SK-N-SH treated with all-trans-retinoic acid at 6 μM for 48 hours (cell line): Measurements from ENCODE around the gene FREM2.

Source experiments
- ATAC-seq: fragments of 200-7000 bp; cut with Tn5 transposase; 3 replicates; pipeline ENCODE4 v1.9.1; 2020; ENCODE audit warnings: mild to moderate bottlenecking, moderate library complexity
- ARNTL ChIP-seq: fragments of 450-650 bp; formaldehyde crosslinking; IDR thresholded peaks from 2 replicates; pipeline ENCODE4 v1.5.0; 2020; ENCODE audit warnings: low read depth, mild to moderate bottlenecking, moderate library complexity, borderline replicate concordance
- BACH2 ChIP-seq: fragments of 250-450 bp; sonication (Bioruptor Pico); IDR thresholded peaks from 2 replicates; pipeline ENCODE4 v1.9.0; 2021; ENCODE audit warnings: mild to moderate bottlenecking, borderline replicate concordance
- CREB5 ChIP-seq: fragments of 250-450 bp; sonication (Bioruptor Pico); IDR thresholded peaks from 2 replicates; pipeline ENCODE4 v1.5.1; 2020; ENCODE audit warnings: low read depth, mild to moderate bottlenecking, moderate library complexity
- CSDC2 ChIP-seq: fragments of 250-450 bp; sonication (Bioruptor Pico); IDR thresholded peaks from 2 replicates; pipeline ENCODE4 v1.5.0; 2020; ENCODE audit warnings: mild to moderate bottlenecking, moderate library complexity
- CSRNP3 ChIP-seq: fragments of 250-450 bp; sonication (Bioruptor Pico); IDR thresholded peaks from 2 replicates; pipeline ENCODE4 v1.5.1; 2021; ENCODE audit warnings: mild to moderate bottlenecking, moderate library complexity
- ESRRG ChIP-seq: fragments of 250-450 bp; sonication (Bioruptor Pico); IDR thresholded peaks from 2 replicates; pipeline ENCODE4 v1.6.1; 2021; ENCODE audit warnings: mild to moderate bottlenecking
- GLIS3 ChIP-seq: fragments of 250-450 bp; sonication (Bioruptor Pico); IDR thresholded peaks from 2 replicates; pipeline ENCODE4 v1.5.0; 2020; ENCODE audit warnings: mild to moderate bottlenecking, moderate library complexity
- ISL1 ChIP-seq: fragments of 250-450 bp; sonication (Bioruptor Pico); IDR thresholded peaks from 2 replicates; pipeline ENCODE4 v2.1.2; 2022; ENCODE audit warnings: mild to moderate bottlenecking, moderate library complexity
- OSR1 ChIP-seq: fragments of 250-450 bp; sonication (Bioruptor Pico); IDR thresholded peaks from 2 replicates; pipeline ENCODE4 v1.8.0; 2022; ENCODE audit warnings: moderate library complexity, mild to moderate bottlenecking, inconsistent platforms
- PATZ1 ChIP-seq: fragments of 250-450 bp; sonication (Bioruptor Pico); IDR thresholded peaks from 2 replicates; pipeline ENCODE4 v1.8.0; 2020; ENCODE audit warnings: mild to moderate bottlenecking, moderate library complexity, borderline replicate concordance
- POU6F1 ChIP-seq: fragments of 250-450 bp; sonication (Bioruptor Pico); IDR thresholded peaks from 2 replicates; pipeline ENCODE4 v1.8.0; 2021; ENCODE audit warnings: low read depth, mild to moderate bottlenecking, moderate library complexity, borderline replicate concordance
- PPARA ChIP-seq: fragments of 250-450 bp; sonication (Bioruptor Pico); IDR thresholded peaks from 2 replicates; pipeline ENCODE4 v1.5.0; 2020; ENCODE audit warnings: mild to moderate bottlenecking, borderline replicate concordance
- RARB ChIP-seq: fragments of 250-450 bp; sonication (Bioruptor Pico); IDR thresholded peaks from 2 replicates; pipeline ENCODE4 v1.8.0; 2021; ENCODE audit warnings: mild to moderate bottlenecking, moderate library complexity
- SNAI2 ChIP-seq: fragments of 250-450 bp; sonication (Bioruptor Pico); IDR thresholded peaks from 2 replicates; pipeline ENCODE4 v1.5.0; 2020; ENCODE audit warnings: mild to moderate bottlenecking, moderate library complexity
- TCF4 ChIP-seq: fragments of 250-450 bp; sonication (Bioruptor Pico); IDR thresholded peaks from 2 replicates; pipeline ENCODE4 v1.8.0; 2021; ENCODE audit warnings: mild to moderate bottlenecking, moderate library complexity, borderline replicate concordance
- TOX ChIP-seq: fragments of 250-450 bp; sonication (Bioruptor Pico); IDR thresholded peaks from 2 replicates; pipeline ENCODE4 v1.8.0; 2021; ENCODE audit warnings: mild to moderate bottlenecking, moderate library complexity, borderline replicate concordance
- TSHZ2 ChIP-seq: fragments of 250-450 bp; sonication (Bioruptor Pico); IDR thresholded peaks from 2 replicates; pipeline ENCODE4 v1.5.0; 2020; ENCODE audit warnings: mild to moderate bottlenecking, moderate library complexity
- ZC3H10 ChIP-seq: fragments of 250-450 bp; sonication (Bioruptor Pico); IDR thresholded peaks from 2 replicates; pipeline ENCODE4 v1.5.1; 2021; ENCODE audit warnings: mild to moderate bottlenecking, moderate library complexity
- ZFP3 ChIP-seq: fragments of 250-450 bp; sonication (Bioruptor Pico); IDR thresholded peaks from 2 replicates; pipeline ENCODE4 v1.5.0; 2020; ENCODE audit warnings: mild to moderate bottlenecking, moderate library complexity
- ZFP30 ChIP-seq: fragments of 450-650 bp; formaldehyde crosslinking; IDR thresholded peaks from 2 replicates; pipeline ENCODE4 v1.5.0; 2022; ENCODE audit warnings: mild to moderate bottlenecking, moderate library complexity
- ZNF565 ChIP-seq: fragments of 450-650 bp; formaldehyde crosslinking; conservative IDR thresholded peaks from 2 replicates; pipeline ENCODE4 v1.5.0; 2020; ENCODE audit warnings: low read depth, mild to moderate bottlenecking, moderate library complexity
- ZNF70 ChIP-seq: fragments of 450-650 bp; formaldehyde crosslinking; IDR thresholded peaks from 2 replicates; pipeline ENCODE4 v1.5.0; 2020; ENCODE audit warnings: mild to moderate bottlenecking, moderate library complexity
- ZNF8 ChIP-seq: fragments of 450-650 bp; formaldehyde crosslinking; IDR thresholded peaks from 2 replicates; pipeline ENCODE4 v1.5.0; 2020; ENCODE audit warnings: mild to moderate bottlenecking, moderate library complexity

Gene FREM2

GRCh38 chr13:38674208-38674607, 12.7 kb upstream of the FREM2 start (continued):
- TF ChIP-seq CSRNP3 (CRISPR knock-in tag) (no peak), ISL1 (no peak)

GRCh38 chr13:38680912-38681311, 6.0 kb upstream of the FREM2 start:
- no peak for ATAC-seq
- TF ChIP-seq TCF4 (no peak), ZC3H10 (CRISPR knock-in tag) (no peak), ZNF565 (no peak), SNAI2 (CRISPR knock-in tag) (no peak), TSHZ2 (CRISPR knock-in tag) (no peak), PPARA (CRISPR knock-in tag) (no peak), POU6F1 (CRISPR knock-in tag) (no peak), PATZ1 (CRISPR knock-in tag) (no peak), BACH2 (no peak)

GRCh38 chr13:38684714-38685113, 2.2 kb upstream of the FREM2 start:
- ATAC-seq = no peak
- TF ChIP-seq ARNTL (CRISPR knock-in tag) (no peak), ZFP30 (CRISPR knock-in tag) (no peak), PPARA (CRISPR knock-in tag) (no peak), ZNF565 (no peak), RARB (CRISPR knock-in tag) (no peak), POU6F1 (CRISPR knock-in tag) (no peak), ZNF70 (CRISPR knock-in tag) (no peak), ESRRG (no peak), ZNF8 (CRISPR knock-in tag) (no peak), OSR1 (CRISPR knock-in tag) (no peak), ZC3H10 (CRISPR knock-in tag) (no peak), CREB5 (CRISPR knock-in tag) (no peak), TCF4 (no peak), ZFP3 (CRISPR knock-in tag) (no peak), CSDC2 (CRISPR knock-in tag) (no peak), GLIS3 (CRISPR knock-in tag) (no peak), BACH2 (no peak), TOX (CRISPR knock-in tag) (no peak)
